Activated effector memory CD4-positive, alpha-beta T cell treated with Interleukin-2 at 50 U/mL for 16 hours (primary cell): ENCODE data around the gene MCTS1.
"Not testable (repeated sequence)": the region's sequence is repeated elsewhere in the genome, so short reads cannot be mapped to it uniquely, and the experiment has no call there.

Experiments
- DNase-seq: peaks from one replicate; pipeline ENCODE4 v3.0.0-alpha.2; 2020

The MCTS1 gene

GRCh38 chrX:120603707-120604360 lies at the start of gene MCTS1:
Gene MCTS1, plus strand, starts transcription at chrX:120604101. Its CDS starts 136 bp downstream, at chrX:120604237.
- peak; percentile 67 for DNase-seq

- DNase-seq: no peak
These were observed 47.6 kb upstream of the MCTS1 start for GRCh38 chrX:120556251-120556650.

- no peak for DNase-seq
These were observed 44.1 kb upstream of the MCTS1 start for GRCh38 chrX:120559804-120560203.

GRCh38 chrX:120560405-120560841 lies 43.5 kb upstream of the MCTS1 start:
- DNase-seq: peak; percentile 26

GRCh38 chrX:120560842-120561633 lies 42.9 kb upstream of the MCTS1 start, which contains the start of gene CUL4B:
Gene CUL4B, minus strand, starts transcription at chrX:120560962. Its CDS starts 324 bp downstream, at chrX:120560638.
- peak; percentile 87 for DNase-seq

GRCh38 chrX:120561634-120562568 lies 42.0 kb upstream of the MCTS1 start:
- DNase-seq: no peak

- DNase-seq: no peak
These were observed 41.4 kb upstream of the MCTS1 start for GRCh38 chrX:120562569-120562926.

GRCh38 chrX:120564925-120565324 lies 39.0 kb upstream of the MCTS1 start:
- DNase-seq: no peak

- DNase-seq: no peak
These were observed 37.1 kb upstream of the MCTS1 start for GRCh38 chrX:120566817-120567216.

GRCh38 chrX:120568035-120568434 lies 35.9 kb upstream of the MCTS1 start:
- DNase-seq: no peak

GRCh38 chrX:120568609-120569008 lies 35.3 kb upstream of the MCTS1 start:
- DNase-seq: no peak

GRCh38 chrX:120570011-120570600 lies 33.8 kb upstream of the MCTS1 start:
- DNase-seq: no peak

GRCh38 chrX:120573806-120574205 lies 30.1 kb upstream of the MCTS1 start:
- DNase-seq: not testable (repeated sequence)

GRCh38 chrX:120575379-120576114 lies 28.4 kb upstream of the MCTS1 start:
- DNase-seq: no peak

- DNase-seq: no peak
These were observed 18.2 kb upstream of the MCTS1 start for GRCh38 chrX:120585702-120586101.

GRCh38 chrX:120604361-120604782 lies 471 bp downstream of the MCTS1 start:
- DNase-seq: peak; percentile 2

GRCh38 chrX:120612086-120612485 lies 8.2 kb downstream of the MCTS1 start:
- DNase-seq: no peak

- no peak for DNase-seq
These were observed 10.9 kb downstream of the MCTS1 start for GRCh38 chrX:120614816-120615215.

- DNase-seq: no peak
These were observed 14.2 kb downstream of the MCTS1 start for GRCh38 chrX:120617996-120618630.

GRCh38 chrX:120625371-120625770 lies 21.5 kb downstream of the MCTS1 start:
- no peak for DNase-seq
